ENCODE measurements around the gene TNPO2. TPM values are rescaled to one million over a fixed set of nuclear protein-coding genes. Genes with fewer than 3 reads are reported as not detected.
A peak's percentile ranks its signal among the peaks of the same experiment; 100 is the strongest.

The TNPO2 gene
- total RNA-seq: 43.0 and 54.0 TPM in 2 replicates

GRCh38 chr19:12723641-12724426 lies at the start of gene TNPO2:
TSS of gene TNPO2 (minus strand) at chr19:12723932. CDS start at chr19:12720977, 2,955 bp downstream.

GRCh38 chr19:12751635-12752034 lies 27.9 kb upstream of the TNPO2 start, which contains the start of gene BEST2:
TSS of gene BEST2 (plus strand) at chr19:12751791. CDS start at chr19:12752593, 802 bp downstream.

GRCh38 chr19:12736995-12737834 lies 13.5 kb upstream of the TNPO2 start, which contains the start of gene GET3:
TSS of gene GET3 (plus strand) at chr19:12737497. CDS start at chr19:12737506, 9 bp downstream.

GRCh38 chr19:12696366-12697335 lies 27.1 kb downstream of the TNPO2 start, which contains the start of gene FBXW9:
TSS of gene FBXW9 (minus strand) at chr19:12696631. CDS start at chr19:12696581, 50 bp downstream.

GRCh38 chr19:12687496-12688196 lies 36.1 kb downstream of the TNPO2 start, which contains the start of gene GNG14:
TSS of gene GNG14 (plus strand) at chr19:12687998. CDS start at chr19:12688049, 51 bp downstream.

GRCh38 chr19:12681074-12681987 lies 42.4 kb downstream of the TNPO2 start, which contains the start of gene DHPS:
TSS of gene DHPS (minus strand) at chr19:12681880. CDS start at chr19:12681766, 114 bp downstream.

GRCh38 chr19:12666265-12667048 lies 57.3 kb downstream of the TNPO2 start, which contains the start of the genes MAN2B1 and WDR83:
TSS of gene MAN2B1 (minus strand) at chr19:12666742. CDS start at chr19:12666701, 41 bp downstream.
TSS of gene WDR83 (plus strand) at chr19:12666807. CDS start at chr19:12669791, 2,984 bp downstream.

Small RNA genes lying within 50 kb of the gene (small RNA-seq; reads per million reads assigned to genes)
- 22.7 reads per million, percentile 97 among the genes with 10 or more reads in this experiment for gene SNORD41

Other genes starting within 250 kb of the TNPO2 start
- gene ZNF709, start 239.1 kb downstream of the TNPO2 start, total RNA-seq: 1.4 and 1.8 TPM in 2 replicates
- 3.3 and 4.0 TPM in 2 replicates for gene ZNF564, start 172.4 kb downstream of the TNPO2 start, total RNA-seq
- 6.1 and 7.3 TPM in 2 replicates for gene ZNF490, start 113.1 kb downstream of the TNPO2 start, total RNA-seq
- gene ZNF791, start 113.0 kb downstream of the TNPO2 start, total RNA-seq: 10.3 and 12.7 TPM in 2 replicates
- 27.4 and 41.2 TPM in 2 replicates for gene MAN2B1, start 57.2 kb downstream of the TNPO2 start, total RNA-seq
- gene WDR83, start 57.1 kb downstream of the TNPO2 start, total RNA-seq: 5.9 and 6.3 TPM in 2 replicates
- 59.2 and 60.0 TPM in 2 replicates for gene DHPS, start 42.1 kb downstream of the TNPO2 start, total RNA-seq
- gene GNG14, start 35.9 kb downstream of the TNPO2 start, total RNA-seq: not detected in 2 replicates
- 18.2 and 23.5 TPM in 2 replicates for gene FBXW9, start 27.3 kb downstream of the TNPO2 start, total RNA-seq
- 131 and 163 TPM in 2 replicates for gene TRIR, start 10.8 kb upstream of the TNPO2 start, total RNA-seq
- 92.7 and 97.0 TPM in 2 replicates for gene GET3, start 13.6 kb upstream of the TNPO2 start, total RNA-seq
- not detected in 2 replicates for gene BEST2, start 27.9 kb upstream of the TNPO2 start, total RNA-seq
- 6.8 and 7.7 TPM in 2 replicates for gene HOOK2, start 51.6 kb upstream of the TNPO2 start, total RNA-seq
- 53.4 and 101 TPM in 2 replicates for gene JUNB, start 67.6 kb upstream of the TNPO2 start, total RNA-seq
- 91.5 and 105 TPM in 2 replicates for gene PRDX2, start 77.9 kb upstream of the TNPO2 start, total RNA-seq
- not detected in 2 replicates for gene THSD8, start 78.1 kb upstream of the TNPO2 start, total RNA-seq
- gene RNASEH2A, start 82.7 kb upstream of the TNPO2 start, total RNA-seq: 33.6 and 41.9 TPM in 2 replicates
- not detected in 2 replicates for gene RTBDN, start 110.6 kb upstream of the TNPO2 start, total RNA-seq
- gene MAST1, start 114.6 kb upstream of the TNPO2 start, total RNA-seq: 0.20 TPM in 1 of 2 replicates, not detected in the other
- gene DNASE2, start 157.5 kb upstream of the TNPO2 start, total RNA-seq: 13.5 and 14.0 TPM in 2 replicates
- gene KLF1, start 163.3 kb upstream of the TNPO2 start, total RNA-seq: 0.37 TPM in 1 of 2 replicates, not detected in the other
- 28.7 and 37.8 TPM in 2 replicates for gene GCDH, start 167.2 kb upstream of the TNPO2 start, total RNA-seq
- gene SYCE2, start 195.4 kb upstream of the TNPO2 start, total RNA-seq: 0.20 and 0.73 TPM in 2 replicates
- 73.5 and 89.5 TPM in 2 replicates for gene FARSA, start 209.8 kb upstream of the TNPO2 start, total RNA-seq
- 1,887 and 1,968 TPM in 2 replicates for gene CALR, start 214.7 kb upstream of the TNPO2 start, total RNA-seq
- 121 and 125 TPM in 2 replicates for gene RAD23A, start 221.9 kb upstream of the TNPO2 start, total RNA-seq
- 20.5 and 21.7 TPM in 2 replicates for gene GADD45GIP1, start 233.3 kb upstream of the TNPO2 start, total RNA-seq
- gene DAND5, start 245.6 kb upstream of the TNPO2 start, total RNA-seq: not detected in 2 replicates

Data from subcutaneous preadipocyte (primary cell).